Stimulated activated naive CD4-positive, alpha-beta T cell treated with Interleukin-2 at 50 U/mL for 16 hours (primary cell): Measurements from ENCODE around the gene FOXF1.
A peak's percentile ranks its signal among the peaks of the same experiment; 100 is the strongest.

Source experiments
- DNase-seq: peaks from one replicate; lab custom pipeline; 2025; lab: John Stamatoyannopoulos, UW

FOXF1 gene

DNA sequence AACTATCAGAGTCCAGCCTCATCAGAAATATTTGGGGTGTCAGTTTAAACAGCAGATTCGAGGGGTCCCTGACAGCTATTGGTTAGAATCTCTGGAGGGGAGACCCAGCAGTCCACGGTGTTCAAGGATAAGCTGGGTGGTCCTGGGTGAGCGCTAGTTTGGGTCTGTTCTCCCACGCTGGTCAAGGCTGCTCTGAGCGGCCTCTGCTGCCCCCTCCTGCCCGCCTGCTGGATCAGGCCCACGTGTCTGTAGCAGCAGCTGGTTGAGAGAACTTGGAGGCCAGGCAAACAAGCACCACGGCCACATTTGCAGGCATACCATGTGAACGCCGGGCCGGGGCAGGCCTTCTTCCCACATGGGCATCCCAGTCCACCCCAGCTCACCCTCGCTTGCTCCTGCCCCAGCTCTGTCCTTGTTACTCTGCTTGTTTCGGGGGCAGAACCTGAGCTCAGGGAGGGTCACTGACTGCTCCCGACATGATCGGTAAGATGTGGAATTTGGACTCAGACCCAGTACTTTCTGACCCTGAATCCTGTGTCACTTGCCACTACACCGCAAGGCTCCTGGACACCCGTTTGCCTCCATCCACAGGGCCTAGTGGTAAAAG, 7.4 kb downstream of the FOXF1 start:
- DNase-seq, result no peak

DNA sequence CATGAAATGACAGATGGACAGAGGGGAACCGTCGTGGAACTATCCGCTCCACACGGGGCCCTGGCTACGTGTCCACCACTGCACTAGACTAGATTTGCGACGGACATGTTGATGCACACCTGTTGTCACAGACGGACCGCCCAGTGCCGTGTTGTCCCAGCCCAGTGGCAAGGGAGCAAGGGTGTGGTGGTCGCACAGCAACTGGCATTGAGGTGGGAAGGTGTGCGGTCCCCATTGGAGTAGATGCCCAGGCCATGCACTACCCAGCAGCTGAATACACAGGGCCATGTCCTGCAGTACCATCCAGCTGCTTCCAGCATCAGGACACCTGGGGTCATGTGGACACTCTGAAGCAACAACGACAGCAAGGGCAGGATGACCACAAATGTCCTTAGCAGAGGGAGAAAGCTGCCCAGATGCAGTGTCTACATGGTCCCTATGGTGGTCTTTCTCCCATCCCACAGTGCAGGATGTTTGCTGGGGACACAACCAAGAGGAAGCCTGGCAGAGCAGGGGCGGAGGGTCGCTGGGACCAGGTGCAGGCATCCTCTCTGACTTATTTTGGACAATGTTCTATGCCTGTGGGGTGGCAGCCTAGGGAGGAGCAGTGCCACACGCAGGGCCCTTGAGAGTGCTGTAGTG, 8.8 kb downstream of the FOXF1 start:
- DNase-seq, result no peak

GRCh38 chr16:86519649-86520316, 9.5 kb downstream of the FOXF1 start:
- DNase-seq, result peak; percentile 51

DNA sequence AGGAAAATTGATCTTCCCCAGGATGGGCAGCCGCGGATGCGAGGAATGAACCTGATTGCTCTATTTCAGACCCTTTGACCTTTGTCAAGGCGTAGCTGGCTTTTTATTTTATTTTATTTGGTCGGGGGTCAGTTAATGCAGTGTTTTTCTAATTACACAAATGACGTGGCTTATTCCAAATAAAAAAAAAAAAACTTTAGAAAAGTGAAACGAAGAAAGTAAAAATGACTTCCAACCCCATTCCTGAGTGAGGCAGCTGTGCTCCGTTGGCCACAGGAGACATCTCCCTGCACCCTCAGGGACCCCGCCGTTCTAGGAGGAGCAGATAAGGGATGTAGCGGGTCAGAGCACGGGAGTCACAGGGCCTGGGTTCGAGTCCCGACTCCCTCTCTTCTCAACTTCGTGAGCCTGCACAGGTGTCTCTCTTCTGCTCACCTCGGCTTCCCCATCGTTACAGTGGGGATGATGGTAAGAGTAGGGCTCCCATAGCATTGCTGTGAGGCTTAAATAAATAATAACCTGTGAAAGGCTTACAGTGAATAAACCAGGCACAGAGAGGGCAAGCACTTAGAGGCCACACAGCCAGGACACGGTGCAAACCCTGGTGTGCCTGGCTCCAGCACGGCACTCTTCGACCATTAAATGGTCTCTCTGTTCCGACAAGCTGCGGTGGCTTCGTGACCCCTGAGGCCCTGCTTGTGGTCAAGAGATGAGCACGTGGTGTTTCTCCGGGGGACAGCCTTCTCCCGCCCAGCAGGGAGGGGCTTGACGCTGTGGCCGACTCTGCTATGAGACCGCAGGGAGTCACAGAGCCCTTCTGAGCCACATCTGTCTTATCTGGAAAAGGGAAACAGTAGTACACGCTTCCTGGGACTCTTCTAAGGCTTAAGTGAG, 10.2 kb downstream of the FOXF1 start:
- no peak for DNase-seq

DNA sequence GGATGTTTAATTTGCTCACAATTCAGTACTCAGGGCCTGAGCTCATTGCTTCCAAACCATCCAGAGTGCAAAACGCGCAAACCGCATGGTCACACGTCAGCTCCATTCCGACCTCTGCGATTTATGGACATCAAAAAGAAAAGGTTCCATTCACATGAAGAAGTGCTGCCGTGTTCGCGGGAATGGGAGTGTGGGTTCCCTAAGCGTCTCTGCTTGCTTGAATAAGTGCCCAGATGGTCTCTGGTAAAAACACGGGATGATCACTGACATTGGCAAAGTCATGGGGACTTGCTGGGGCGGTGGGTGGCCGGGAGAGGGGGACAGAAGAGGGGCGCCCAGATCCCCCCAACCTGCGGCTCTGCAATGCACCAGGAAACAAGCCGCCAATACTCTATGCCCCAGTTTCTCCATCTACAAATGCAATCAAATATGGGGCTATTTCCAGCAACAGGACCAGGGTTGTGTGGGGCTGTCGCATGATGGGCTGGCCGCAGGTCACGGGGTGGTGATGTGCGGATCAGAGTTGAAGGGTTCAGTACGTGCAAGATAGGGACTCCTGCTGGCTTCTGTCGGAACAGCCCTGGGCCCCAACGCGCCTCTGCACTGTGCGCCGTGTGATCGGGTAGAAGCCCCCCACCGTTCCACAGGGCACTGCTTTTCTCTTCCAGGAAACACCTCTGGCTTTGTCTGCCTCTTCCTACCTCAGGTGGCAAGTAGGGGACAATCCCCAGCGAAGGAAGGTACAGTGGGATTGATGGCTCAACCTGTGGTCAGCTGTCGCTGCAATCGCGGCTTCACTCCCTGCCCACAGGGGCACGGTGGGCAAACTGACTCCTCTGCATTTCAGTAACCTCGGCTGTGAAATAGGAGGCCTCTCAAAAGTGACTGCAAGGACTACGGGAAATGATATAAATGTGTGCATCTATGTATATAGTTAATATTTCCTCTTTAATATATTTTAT, 11.2 kb downstream of the FOXF1 start:
- DNase-seq, result no peak

DNA sequence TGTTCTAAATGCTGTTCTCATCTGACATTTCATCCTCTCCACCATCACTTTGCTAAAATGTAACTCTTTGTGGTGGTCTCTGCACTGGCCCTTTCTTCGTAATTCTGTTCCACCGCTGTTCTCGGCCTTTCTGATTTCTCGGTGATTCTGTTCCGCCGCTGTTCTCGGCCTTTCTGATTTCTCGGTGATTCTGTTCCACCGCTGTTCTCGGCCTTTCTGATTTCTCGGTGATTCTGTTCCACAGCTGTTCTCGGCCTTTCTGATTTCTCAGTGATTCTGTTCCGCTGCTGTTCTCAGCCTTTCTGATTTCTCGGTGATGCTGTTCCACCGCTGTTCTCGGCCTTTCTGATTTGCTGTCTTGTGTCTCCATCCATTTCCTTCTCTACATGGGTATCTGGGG, 12.3 kb downstream of the FOXF1 start:
- DNase-seq, result no peak

GRCh38 chr16:86523166-86523740, 12.9 kb downstream of the FOXF1 start:
- DNase-seq, result no peak

- no peak for DNase-seq
Measured at GRCh38 chr16:86524029-86524428, 13.7 kb downstream of the FOXF1 start.

DNA sequence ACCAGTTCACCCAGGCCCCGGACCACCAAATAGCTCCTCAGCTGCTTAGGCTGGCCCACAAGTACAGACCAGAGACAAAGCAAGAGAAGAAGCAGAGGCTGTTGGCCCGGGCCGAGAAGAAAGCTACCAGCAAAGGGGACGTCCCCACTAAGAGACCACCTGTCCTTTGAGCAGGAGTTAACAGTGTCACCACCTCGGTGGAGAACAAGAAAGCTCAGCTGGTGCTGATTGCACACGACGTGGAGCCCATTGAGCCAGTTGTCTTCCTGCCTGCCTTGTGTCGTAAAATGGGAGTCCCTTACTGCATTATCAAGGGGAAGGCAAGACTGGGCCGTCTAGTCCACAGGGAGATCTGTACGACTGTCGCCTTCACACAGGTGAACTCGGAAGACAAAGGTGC, 15.4 kb downstream of the FOXF1 start:
- no peak for DNase-seq

GRCh38 chr16:86527366-86527765, 17.0 kb downstream of the FOXF1 start:
- no peak for DNase-seq

- no peak for DNase-seq
Measured at GRCh38 chr16:86528061-86528929, 18.0 kb downstream of the FOXF1 start.

GRCh38 chr16:86529160-86529559, 18.8 kb downstream of the FOXF1 start:
- no peak for DNase-seq

GRCh38 chr16:86530251-86531190, 20.2 kb downstream of the FOXF1 start:
- no peak for DNase-seq

DNA sequence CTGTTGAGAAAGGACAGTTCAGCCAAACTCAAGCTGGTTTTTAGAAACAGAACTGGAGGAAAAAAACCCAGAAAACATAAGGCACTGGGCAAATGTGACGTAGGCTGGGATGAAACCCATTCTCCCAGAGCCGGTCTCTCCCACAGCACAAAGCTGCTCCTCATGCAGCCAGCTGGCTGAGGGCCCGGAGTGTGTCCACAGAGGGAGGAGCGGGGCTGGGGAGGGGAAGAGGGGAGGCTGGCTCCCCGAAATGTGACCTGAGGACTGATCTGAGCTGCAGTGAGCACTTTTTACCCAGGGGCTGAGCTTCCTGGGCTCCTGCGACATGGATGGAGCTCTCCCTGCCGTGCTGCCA, 20.8 kb downstream of the FOXF1 start:
- no peak for DNase-seq

DNA sequence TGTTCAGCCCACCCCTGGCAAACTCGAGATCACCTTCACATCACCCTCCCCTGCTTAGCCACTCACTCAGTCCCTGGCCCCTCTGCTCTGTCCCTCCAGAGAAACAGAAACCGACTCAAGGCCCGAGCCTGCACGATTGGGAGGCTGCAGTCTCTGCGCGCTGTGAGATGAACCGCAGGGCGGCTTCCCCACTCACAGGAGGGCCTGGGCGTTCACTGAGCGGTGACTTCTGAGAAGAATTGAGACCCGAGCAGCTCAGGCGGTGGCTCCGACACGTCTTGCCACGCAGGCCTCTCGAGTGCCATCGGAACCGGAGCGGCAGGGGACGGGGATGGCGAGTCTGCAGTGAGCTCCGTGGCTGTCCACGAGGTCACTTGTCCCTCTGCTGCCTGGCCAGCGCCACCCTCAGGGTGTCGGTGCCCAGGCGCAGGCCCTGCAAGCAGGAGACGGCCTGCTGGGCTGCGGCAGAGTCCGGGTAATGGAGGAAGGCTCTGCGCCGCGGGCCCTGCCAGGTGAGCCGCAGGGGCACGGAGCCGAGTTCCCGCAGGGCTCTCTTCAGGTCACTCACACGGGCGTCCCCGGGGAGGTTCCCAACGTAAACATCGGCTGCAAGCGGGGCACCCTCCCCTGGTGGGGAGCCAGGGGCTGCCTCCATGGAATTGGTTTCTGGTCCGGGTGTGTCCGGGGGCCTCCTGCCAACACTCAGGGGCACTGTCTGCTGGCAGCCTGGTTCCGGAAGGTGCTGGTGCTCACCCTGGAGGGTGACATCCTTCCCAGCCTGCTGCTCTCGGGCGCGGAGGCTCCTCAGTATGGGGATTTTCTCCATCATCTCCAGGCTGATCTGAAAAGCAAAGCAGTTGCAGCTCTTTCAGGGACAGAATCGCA, 21.6 kb downstream of the FOXF1 start:
- no peak for DNase-seq

DNA sequence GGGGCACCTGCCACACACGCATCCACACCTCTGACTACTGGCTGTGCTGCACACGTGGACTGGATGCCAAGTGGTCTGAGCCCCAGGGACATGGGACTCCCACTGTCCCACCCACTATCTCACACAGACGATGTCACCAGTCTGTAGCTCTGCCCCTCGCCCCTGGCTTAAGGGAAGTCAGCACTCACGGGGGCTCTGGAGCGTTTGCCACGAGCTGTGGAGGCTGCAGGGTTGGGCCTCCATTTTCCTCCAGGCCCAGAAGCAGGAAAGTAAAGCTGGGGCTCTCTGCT, 22.1 kb downstream of the FOXF1 start:
- DNase-seq, result no peak

DNA sequence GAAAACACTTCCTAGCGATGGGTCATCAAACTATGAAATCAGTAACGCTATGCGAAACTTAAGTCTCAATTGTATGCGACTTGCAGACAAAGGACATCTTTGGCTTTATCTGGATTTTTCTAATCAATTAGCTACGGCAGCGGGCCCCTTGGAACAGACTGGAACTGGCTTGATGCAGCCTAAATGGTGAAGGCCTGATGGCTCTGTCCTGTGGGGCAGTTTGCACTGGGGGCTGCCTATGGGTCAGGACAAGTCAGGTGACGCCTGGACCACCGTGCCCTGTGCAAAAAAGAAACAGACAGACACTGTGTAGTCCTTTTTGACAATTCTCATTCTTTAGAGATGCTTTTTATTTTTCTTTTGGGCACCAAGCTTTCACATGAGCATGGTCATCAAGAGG, 22.7 kb downstream of the FOXF1 start:
- DNase-seq, result no peak

- no peak for DNase-seq
Measured at GRCh38 chr16:86533767-86534351, 23.5 kb downstream of the FOXF1 start.
